ENCODE measurements around the gene FAM107A.

FAM107A gene, protein sequence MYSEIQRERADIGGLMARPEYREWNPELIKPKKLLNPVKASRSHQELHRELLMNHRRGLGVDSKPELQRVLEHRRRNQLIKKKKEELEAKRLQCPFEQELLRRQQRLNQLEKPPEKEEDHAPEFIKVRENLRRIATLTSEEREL

DNA sequence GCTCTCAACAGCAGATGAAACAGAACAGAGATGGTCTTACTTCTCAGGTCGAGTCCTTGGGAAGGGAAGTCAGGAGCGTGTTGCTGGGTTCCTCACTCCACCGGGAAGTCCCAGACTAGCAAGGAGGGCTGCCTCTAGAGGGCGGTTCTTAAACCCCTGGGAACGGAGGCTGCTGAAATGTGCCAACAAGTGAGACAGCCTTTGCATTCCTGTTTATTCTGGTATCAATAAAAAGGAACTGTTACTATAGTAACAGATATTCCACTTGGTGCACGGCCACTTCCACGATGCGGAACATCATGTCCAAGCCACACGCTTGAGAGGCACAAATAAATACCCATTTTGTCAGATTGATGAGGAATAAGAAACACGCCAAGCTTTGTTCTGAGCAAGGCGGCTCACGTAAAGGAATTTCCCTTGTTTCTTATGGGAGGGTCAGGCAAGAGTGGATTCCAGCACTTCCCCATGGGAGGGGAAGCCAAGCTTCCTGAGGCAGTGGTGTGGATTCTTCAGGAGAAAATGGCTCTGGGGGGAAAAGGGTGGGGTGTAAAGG lies at the start of gene FAM107A:
Gene FAM107A, minus strand, starts transcription at position 123 of the 553 bp plus-strand sequence. CDS start 7,531 bp downstream, outside the sequence.
- in situ Hi-C loops (cut with HindIII; ENCODE audit: low pct_ligation_motif_present, low pct_unique_long_range_greater_than_20kb, low sequenced_read_pairs), result no loop called here
- no peak for DNase-seq

DNA sequence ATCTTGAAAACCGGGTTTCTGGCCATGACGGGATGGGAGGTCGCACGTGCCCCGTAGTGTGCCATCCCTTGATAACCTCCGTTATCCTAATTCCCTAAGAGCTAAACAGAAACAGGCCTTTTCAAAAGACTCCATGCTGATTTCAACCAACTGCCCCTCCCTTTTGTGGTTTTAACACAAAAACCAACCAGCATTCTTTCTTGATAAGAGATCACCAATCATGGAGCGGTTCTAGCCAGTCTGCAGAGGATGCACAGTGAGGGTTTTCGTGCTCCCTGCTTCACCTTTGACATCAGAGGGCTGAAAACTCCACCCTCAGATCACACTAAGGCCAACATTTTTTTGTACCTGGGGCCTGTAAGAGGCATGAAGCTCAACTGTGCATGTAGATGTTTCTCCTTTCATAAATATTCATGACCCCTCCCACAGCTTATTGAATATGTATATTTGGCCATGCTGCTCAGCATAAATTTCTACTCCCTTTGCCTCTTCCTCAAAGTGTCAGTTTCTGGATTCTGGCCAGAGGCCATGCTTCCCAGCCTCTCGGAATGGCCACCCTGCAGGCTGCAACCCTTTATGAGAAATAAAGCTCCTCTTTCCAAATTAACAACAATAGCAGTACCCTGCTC lies 48.1 kb upstream of the FAM107A start:
- no peak for DNase-seq
- in situ Hi-C loops (cut with HindIII; ENCODE audit: low pct_ligation_motif_present, low pct_unique_long_range_greater_than_20kb, low sequenced_read_pairs), result no loop called here

DNA sequence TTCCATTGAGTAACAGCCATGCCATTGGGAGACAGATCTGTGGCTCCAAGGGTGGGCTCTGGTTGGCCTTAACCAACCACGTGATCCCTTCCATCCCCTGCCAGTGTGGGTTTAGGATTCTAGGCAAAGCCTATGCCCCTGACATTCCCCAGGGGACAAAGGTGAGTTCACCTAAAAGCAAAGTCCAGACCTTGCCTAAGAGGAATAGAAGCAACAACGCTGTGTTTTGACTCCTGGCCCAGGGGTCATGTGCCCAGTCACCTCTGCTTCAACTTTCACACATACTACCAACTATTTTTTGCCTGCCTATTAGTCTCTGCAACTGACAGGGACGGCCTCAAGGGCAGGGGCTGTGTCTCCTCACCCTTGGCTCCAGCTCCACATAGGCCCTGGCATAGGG lies 47.4 kb upstream of the FAM107A start:
- DNase-seq, result no peak
- in situ Hi-C loops (cut with HindIII; ENCODE audit: low pct_ligation_motif_present, low pct_unique_long_range_greater_than_20kb, low sequenced_read_pairs), result no loop called here

DNA sequence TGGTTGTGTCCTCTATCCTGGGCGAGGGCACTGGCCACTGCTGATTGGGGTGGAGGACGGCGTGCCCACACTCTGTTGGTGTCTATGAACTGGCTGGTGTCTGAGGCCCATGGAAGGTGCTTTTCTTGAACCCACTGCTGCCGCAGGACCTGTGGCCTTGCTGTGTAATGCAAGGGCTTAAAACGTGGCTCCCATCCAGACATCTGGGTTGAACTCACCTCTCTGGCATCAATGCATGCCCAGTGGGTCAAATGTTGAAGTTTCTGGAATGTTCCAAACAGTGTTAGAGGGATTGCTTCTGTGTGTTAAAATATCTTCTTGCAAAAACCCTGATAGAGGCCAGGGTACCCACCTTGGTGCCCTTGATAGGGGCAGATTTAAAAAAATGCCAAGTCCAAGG lies 46.8 kb upstream of the FAM107A start:
- no peak for DNase-seq
- in situ Hi-C loops (cut with HindIII; ENCODE audit: low pct_ligation_motif_present, low pct_unique_long_range_greater_than_20kb, low sequenced_read_pairs), result no loop called here

DNA sequence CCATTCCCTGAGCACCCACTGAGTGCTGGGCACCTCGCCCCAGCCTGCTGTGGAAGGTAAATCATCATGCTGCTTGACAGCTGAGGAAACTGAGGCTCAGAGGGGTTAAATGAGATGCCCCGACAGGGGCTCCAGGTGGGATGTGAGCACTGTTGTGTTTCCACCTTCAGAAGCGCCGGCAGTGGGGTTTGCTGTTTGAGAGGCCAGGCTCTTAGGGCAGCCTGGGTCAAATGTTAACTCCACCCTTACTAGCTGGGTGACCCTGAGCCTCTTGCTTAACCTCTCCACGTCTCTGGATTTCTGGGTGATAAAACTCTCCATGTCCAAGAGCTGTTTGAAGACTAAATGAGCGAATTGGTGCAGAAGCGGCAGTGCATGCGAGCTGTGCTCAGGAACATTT lies 46.3 kb upstream of the FAM107A start:
- in situ Hi-C loops (cut with HindIII; ENCODE audit: low pct_ligation_motif_present, low pct_unique_long_range_greater_than_20kb, low sequenced_read_pairs), result no loop called here
- DNase-seq, result no peak

DNA sequence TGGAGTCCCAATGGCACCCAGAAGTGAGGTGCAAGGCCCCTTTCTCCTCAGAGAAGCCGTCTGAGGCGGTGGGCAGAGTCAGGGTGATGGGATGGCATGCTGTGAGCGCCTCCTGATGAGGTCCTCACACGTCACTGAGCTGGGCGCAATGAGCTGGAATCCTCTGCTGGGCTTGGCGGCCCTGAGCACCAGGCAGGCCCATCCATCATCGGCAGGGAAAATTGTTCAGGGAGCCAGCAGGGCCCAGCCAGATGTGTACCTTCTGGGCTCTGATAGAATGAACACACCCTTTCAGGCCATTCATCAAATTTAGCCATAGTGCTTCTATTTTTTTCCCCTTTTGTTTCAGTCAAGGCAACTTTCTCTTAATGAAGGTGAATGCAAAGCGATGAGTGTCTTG lies 45.7 kb upstream of the FAM107A start:
- in situ Hi-C loops (cut with HindIII; ENCODE audit: low pct_ligation_motif_present, low pct_unique_long_range_greater_than_20kb, low sequenced_read_pairs), result no loop called here
- DNase-seq, result no peak

DNA sequence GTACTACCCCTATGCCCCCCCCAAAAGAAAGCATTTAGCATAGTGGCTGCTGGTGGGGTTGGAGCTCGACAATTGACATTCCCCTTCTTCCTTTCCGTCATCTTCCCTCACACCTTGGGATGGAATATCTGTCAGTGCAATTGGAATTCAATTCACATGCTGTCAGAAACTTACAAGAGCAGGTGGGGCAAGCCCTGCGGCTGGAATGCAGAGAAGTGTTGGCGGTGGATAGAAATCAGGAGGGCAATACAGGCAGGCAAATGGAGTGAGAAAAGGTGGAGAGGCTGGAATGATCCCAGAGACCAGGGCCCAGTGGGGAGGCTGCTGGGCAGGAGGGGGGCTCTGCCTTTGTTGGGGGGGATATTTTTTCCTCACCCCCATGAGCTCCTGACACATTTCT lies 45.2 kb upstream of the FAM107A start:
- in situ Hi-C loops (cut with HindIII; ENCODE audit: low pct_ligation_motif_present, low pct_unique_long_range_greater_than_20kb, low sequenced_read_pairs), result no loop called here
- no peak for DNase-seq

DNA sequence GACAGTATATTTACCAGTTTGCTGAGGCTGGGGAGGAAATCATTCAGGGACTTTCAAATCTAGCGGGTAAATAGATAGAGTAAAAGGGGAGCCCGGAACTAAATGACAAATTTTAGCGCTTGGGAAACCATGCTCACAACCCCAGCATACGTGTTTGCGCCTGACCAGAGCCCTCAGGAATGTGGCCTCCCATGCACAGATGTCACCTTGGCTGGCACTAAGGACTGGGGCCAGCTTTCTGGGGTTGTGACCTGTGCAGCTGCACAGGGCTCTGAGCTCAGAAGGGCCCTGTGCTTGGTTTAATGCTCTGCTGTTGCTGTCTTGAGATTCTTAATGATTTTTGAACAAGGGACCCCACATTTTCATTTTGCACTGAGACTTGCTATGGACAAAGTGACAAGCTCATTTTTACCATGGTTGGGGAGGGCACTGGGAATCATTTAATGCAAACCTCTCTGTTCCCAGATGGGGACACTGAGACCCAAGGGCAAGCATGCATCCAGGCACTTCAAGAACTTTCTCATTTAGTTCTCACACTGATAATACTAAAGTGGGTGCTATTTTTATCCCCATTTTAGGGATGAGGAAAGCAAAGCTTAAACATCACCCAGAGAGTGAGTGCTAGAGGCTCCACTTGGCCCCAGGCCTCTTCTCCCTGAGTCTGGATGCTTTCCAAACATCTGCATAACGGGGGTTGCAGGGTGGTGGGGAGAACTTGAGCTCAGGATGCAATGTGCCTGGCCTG lies 44.1 kb upstream of the FAM107A start:
- in situ Hi-C loops (cut with HindIII; ENCODE audit: low pct_ligation_motif_present, low pct_unique_long_range_greater_than_20kb, low sequenced_read_pairs), result no loop called here
- DNase-seq, result no peak

DNA sequence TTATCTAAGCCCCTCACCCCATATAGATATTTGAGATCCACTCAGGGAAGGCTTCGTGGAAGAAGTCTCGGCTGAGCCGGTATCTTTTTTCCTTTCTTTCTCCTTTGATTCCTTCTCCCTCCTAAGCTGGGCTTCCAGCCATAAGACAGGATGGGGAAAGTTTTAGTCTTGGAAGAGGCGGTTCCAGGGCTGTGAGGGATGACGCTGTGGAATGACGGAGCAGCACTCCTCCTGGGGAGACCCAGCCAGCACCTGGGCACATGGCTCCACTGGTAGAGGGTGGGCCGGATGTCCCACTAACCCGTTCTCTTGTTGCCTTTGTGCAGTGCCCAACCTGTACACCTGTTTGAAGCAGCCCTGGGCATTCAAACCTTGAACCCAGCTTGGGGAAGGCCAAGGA lies 43.2 kb upstream of the FAM107A start:
- no peak for DNase-seq

DNA sequence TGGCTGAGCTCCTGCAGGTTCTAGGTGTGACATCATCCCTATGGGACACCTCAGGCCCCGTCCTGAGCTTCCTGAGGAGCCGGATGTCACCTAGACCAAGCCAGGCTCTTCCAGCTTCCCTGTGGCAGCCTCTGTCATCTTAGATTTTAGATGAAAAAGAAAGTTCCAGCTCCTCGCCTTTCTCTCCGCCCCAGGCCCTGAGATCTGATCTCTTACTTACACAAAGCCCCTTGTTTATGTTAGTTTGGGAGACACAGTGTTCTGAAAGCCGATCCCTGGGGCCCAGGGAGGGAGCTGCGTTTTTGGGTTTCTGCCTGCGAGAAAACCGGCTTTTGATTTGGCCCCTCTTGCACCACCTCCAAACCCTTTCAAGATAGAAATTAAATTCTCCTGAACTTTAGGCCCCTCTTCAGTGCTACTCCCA lies 40.2 kb upstream of the FAM107A start:
- DNase-seq, result no peak

More for the DNA sequence above, 43.2 kb upstream of the FAM107A start:
- in situ Hi-C loops (cut with HindIII; ENCODE audit: low pct_ligation_motif_present, low pct_unique_long_range_greater_than_20kb, low sequenced_read_pairs), result no loop called here

DNA sequence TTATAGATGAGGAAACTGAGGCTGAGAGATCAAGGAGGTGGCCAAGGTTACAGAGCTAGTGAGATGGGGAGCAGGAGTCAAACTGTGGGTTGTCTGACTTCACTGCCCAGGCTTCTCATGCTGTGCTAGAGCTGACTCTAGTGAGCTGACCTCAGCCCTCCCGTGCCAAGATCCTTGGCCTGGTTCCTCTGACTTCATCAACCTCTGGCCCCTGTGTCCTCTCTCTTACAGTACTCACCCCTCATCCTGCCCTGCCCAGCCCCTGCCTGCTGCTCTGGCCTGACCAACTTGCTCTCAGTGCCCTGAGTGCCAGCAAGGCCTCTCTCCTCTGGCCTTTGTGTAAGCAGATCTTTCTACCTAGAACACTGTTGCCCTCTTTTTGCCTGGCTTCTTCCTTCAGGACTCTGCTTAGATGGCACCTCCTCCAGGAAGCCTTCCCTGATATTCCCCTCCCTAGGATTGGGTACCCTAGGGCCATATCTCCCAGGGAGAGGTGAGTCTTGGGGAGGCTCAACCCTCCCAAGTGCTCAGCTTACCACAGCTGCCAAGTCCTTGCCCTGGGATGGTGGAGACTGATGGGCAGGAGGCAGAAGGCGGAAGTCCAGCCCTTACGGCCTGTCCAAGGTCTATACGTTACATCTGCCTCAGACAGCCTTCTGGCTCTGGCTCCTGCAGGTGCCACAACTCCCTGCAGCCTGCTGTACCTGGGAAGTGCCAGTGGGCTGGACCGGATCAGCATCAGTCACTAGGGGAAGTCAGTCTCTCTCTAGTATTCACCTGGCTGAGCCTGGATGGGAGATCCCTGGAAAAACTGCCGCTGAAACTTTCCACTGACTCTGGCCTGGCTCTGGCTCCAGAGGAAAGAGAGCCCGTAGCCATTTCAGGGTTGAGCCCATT lies 36.3 kb upstream of the FAM107A start:
- in situ Hi-C loops (cut with HindIII; ENCODE audit: low pct_ligation_motif_present, low pct_unique_long_range_greater_than_20kb, low sequenced_read_pairs), result no loop called here
- no peak for DNase-seq

More for the DNA sequence above, 40.2 kb upstream of the FAM107A start:
- in situ Hi-C loops (cut with HindIII; ENCODE audit: low pct_ligation_motif_present, low pct_unique_long_range_greater_than_20kb, low sequenced_read_pairs), result no loop called here

DNA sequence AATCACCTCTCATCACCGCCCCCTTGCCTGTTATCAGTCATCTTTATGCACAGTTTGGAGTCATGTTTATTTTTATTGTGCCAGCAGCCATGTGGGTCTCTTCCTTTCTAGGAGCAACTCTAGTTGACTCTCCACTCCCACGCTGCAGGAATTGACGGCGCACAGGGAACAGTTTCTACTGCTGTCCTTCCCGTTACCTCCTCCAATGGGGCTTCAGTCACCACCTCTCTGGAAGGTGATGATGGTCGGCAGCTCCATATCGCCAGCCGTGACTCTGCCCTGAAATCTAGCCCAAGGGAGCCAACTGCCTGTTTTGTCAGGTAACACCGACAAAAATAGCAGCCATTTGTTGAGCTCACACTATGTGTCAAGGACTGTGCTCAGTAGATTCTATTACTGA lies 35.6 kb upstream of the FAM107A start:
- in situ Hi-C loops (cut with HindIII; ENCODE audit: low pct_ligation_motif_present, low pct_unique_long_range_greater_than_20kb, low sequenced_read_pairs), result no loop called here
- DNase-seq, result no peak

DNA sequence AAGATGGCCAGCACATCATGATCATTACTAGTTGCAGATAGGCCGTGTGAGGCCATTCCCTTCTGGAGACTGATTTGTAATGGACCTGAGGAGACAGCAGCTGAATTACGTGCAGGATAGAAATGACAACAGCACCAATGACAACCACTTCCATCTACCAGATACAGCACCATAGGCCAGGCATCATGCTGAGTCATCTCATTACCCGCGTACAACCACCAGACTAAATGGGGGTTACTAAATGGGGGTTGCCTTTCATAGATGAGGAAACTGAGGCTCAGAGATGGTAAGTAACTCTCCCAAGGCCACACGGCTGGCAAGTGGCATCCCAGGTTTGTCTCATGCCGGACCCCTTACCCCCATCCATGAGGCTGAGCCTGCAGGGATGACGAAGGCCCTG lies 32.8 kb upstream of the FAM107A start:
- in situ Hi-C loops (cut with HindIII; ENCODE audit: low pct_ligation_motif_present, low pct_unique_long_range_greater_than_20kb, low sequenced_read_pairs), result no loop called here
- DNase-seq, result peak; percentile 18

DNA sequence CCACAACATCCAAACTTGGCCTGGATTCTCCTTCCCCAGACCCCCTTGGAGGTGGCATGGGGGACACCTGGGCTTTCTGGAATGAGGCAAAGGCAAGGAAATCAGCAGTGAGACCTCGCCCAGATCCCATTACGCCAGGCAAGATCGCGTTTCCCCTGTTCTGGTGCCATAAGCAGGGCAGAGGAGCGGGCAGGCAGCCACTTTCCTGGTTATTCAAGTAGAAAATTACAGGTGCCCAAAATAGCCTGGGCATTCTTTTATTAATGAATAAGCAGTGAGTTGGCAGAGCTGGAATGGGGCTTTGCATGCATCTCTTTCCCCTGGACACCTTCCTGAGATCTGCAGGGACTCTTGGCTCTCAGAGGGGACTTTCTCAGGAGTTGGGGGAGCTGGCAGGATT lies 31.5 kb upstream of the FAM107A start:
- in situ Hi-C loops (cut with HindIII; ENCODE audit: low pct_ligation_motif_present, low pct_unique_long_range_greater_than_20kb, low sequenced_read_pairs), result no loop called here
- peak; percentile 72 for DNase-seq

DNA sequence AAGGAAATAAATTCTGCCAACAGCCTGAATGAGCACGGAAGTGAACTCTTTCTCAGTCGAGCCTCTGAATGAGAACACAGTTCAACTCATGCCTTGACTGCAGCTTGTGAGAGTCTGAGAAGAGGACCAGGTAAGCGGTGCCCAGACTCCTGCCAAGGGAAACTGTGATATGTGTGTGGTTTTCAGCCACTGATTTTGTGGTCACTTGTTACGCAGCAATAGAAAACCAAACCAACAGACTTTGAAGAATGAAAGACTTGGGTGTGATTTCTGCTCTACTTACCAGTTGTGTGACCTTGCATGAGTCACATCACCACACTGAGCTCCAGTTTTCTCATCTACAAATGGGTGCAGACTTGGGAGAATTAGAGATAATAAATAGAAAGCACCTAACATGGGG lies 30.6 kb upstream of the FAM107A start:
- DNase-seq, result peak; percentile 68

DNA sequence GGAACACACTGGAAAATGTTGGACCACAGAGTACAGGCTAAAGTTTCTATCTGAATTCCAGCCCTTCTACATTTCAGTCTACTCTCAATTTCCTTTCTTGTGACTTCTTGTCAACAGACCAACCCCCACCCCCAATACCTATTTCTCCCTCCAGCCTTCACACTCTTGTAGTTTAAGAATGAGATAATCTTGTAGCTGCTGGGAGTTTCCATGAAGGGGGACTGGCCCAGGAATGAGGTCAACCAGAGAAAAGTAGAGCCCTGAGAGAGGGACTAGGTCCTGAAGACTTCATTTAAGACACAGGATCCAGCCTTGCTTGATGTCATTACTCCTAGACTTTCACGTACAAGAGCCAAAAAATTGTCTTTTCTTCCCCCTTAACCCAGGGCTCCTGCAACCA lies 29.5 kb upstream of the FAM107A start:
- no peak for DNase-seq
- in situ Hi-C loops (cut with HindIII; ENCODE audit: low pct_ligation_motif_present, low pct_unique_long_range_greater_than_20kb, low sequenced_read_pairs), result no loop called here

More for the DNA sequence above, 30.6 kb upstream of the FAM107A start:
- in situ Hi-C loops (cut with HindIII; ENCODE audit: low pct_ligation_motif_present, low pct_unique_long_range_greater_than_20kb, low sequenced_read_pairs), result no loop called here

DNA sequence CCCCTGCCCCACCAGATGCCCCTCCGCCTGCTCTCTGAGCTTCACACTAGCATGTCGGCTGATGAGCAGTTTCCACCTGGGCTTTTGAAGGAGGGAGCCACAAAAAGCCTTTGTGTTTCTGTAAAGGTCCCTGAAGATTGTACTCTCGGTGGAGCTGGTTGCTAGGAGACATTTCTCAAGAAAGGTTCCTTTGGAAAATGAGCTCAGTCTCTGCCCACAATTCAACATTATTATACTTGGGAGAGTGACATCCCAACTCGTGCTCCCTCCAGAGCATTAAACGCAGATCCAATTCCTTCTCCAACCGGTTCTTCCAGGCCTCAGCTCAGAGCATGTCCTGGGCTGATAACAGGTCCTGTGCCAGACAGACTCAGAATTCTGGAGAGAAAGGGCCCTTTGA lies 26.8 kb upstream of the FAM107A start:
- no peak for DNase-seq
- in situ Hi-C loops (cut with HindIII; ENCODE audit: low pct_ligation_motif_present, low pct_unique_long_range_greater_than_20kb, low sequenced_read_pairs), result no loop called here

DNA sequence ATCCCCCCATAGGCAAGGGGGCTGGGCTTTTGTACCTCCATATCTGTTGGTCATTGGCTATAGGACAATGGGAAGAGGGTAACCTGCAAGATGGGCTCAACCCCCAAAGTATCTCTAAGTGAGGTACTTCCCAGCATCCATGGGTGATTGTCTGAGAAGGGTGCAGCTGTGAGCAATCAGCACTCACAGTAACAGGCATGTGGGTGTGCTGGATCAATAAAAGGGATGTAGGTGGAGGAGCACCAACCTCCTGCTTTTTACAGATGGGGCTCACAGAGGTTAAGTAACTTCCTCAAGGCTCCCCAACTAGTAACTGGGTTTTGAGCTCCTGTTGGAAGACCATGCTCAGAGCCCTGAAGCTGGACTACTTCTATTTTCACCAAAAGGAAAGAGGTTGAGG lies 26.4 kb upstream of the FAM107A start:
- no peak for DNase-seq
- in situ Hi-C loops (cut with HindIII; ENCODE audit: low pct_ligation_motif_present, low pct_unique_long_range_greater_than_20kb, low sequenced_read_pairs), result no loop called here

All from ACHN (cell line).